HG03460 (cell line): ENCODE results near the gene MACROD2.
"Not testable (repeated sequence)": the region's sequence is repeated elsewhere in the genome, so short reads cannot be mapped to it uniquely, and the experiment has no call there.

Source experiments
- ATAC-seq: cut with Tn5 transposase; IDR thresholded peaks from one replicate; pipeline ENCODE4 v1.9.1; 2021; ENCODE audit not compliant: unreplicated experiment

MACROD2 gene

GRCh38 chr20:15012566-15012965 is 1017.2 kb downstream of the MACROD2 start:
- ATAC-seq: no peak

- not testable (repeated sequence) for ATAC-seq
These were observed 1021.6 kb downstream of the MACROD2 start for GRCh38 chr20:15016875-15017274.

- ATAC-seq: no peak
These were observed 1023.6 kb downstream of the MACROD2 start for GRCh38 chr20:15018966-15019365.

- no peak for ATAC-seq
These were observed 1025.5 kb downstream of the MACROD2 start for GRCh38 chr20:15020845-15021244.

GRCh38 chr20:15022921-15023320 is 1027.6 kb downstream of the MACROD2 start:
- no peak for ATAC-seq

- no peak for ATAC-seq
These were observed 1031.4 kb downstream of the MACROD2 start for GRCh38 chr20:15026759-15027158.

GRCh38 chr20:15030826-15031225 is 1035.5 kb downstream of the MACROD2 start:
- ATAC-seq: no peak

- ATAC-seq: no peak
These were observed 1036.4 kb downstream of the MACROD2 start for GRCh38 chr20:15031546-15032351.

GRCh38 chr20:15032352-15032622 is 1037.0 kb downstream of the MACROD2 start:
- no peak for ATAC-seq

GRCh38 chr20:15033269-15033668 is 1038.0 kb downstream of the MACROD2 start:
- no peak for ATAC-seq

- no peak for ATAC-seq
These were observed 1038.6 kb downstream of the MACROD2 start for GRCh38 chr20:15033891-15034290.

- ATAC-seq: no peak
These were observed 1041.6 kb downstream of the MACROD2 start for GRCh38 chr20:15036948-15037347.

- ATAC-seq: no peak
These were observed 1043.9 kb downstream of the MACROD2 start for GRCh38 chr20:15039088-15039752.

GRCh38 chr20:15042723-15043122 is 1047.4 kb downstream of the MACROD2 start:
- ATAC-seq: no peak

GRCh38 chr20:15045246-15045645 is 1049.9 kb downstream of the MACROD2 start:
- ATAC-seq: no peak

GRCh38 chr20:15047042-15047441 is 1051.7 kb downstream of the MACROD2 start:
- no peak for ATAC-seq

- no peak for ATAC-seq
These were observed 1052.3 kb downstream of the MACROD2 start for GRCh38 chr20:15047601-15048000.

GRCh38 chr20:15056246-15056645 is 1060.9 kb downstream of the MACROD2 start:
- ATAC-seq: no peak

GRCh38 chr20:15058841-15059240 is 1063.5 kb downstream of the MACROD2 start:
- no peak for ATAC-seq

GRCh38 chr20:15059438-15059837 is 1064.1 kb downstream of the MACROD2 start:
- no peak for ATAC-seq

GRCh38 chr20:15060265-15061060 is 1065.1 kb downstream of the MACROD2 start:
- no peak for ATAC-seq

- ATAC-seq: no peak
These were observed 1065.7 kb downstream of the MACROD2 start for GRCh38 chr20:15061061-15061430.
